Measurements from ENCODE around the gene CEACAM4. TPM values are rescaled to one million over a fixed set of nuclear protein-coding genes. Genes with fewer than 3 reads are reported as not detected.

CEACAM4 gene
- total RNA-seq, 1 experiment from 2014 or later = not detected

DNA sequence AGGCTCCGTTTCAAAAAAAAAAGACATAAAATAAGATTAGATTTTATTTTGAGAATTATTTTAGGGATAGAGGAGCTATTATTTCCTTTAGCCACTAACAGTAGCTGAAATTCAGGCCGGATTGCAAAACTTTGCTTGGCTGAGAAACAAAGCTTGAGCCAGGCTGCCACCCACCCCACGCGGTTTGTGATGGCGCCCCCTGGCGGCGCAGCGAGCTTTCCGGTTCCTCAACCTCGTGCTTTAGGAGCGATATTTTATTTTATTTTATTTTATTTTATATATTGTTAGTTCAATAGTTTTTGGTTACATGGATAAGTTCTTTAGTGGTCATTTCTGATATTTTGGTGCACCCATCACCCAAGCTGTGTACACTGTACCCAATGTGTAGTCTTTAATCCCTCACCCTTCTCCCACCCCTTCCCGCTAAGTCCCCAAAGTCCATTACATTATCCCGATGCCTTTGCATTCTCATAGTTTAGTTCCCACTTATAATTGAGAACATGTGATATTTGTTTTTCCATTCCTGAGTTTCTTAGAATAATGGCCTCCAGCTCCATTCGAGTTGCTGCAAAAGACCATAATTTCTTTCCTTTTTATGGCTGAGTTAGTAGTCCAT lies 19.8 kb upstream of the CEACAM4 start:
- Histone ChIP-seq H3K9me3 (ENCODE audit: control insufficient read depth, insufficient read depth, low read depth, low read length) (no peaks in the 10 kb centered on the region), H3K4me3 (ENCODE audit: low read depth in 2 of 2, low read length in 2 of 2) (no peak overlapping the region), H3K27me3 (ENCODE audit: control insufficient read depth, insufficient read depth, low read length) (peaks cover 5% of the 10 kb centered on the region), H3K36me3 (ENCODE audit: control insufficient read depth, insufficient read depth, low read length) (no peaks in the 10 kb centered on the region), H3K27ac (ENCODE audit: low read length) (no peak overlapping the region), H3K4me1 (ENCODE audit: control insufficient read depth, insufficient read depth, low read length) (no peaks in the 10 kb centered on the region)
- DNase-seq (ENCODE audit: low read depth, low spot score) = no peak
- CTCF ChIA-PET = no interaction called here
- no peak for ATAC-seq
- BruUV-seq (replicated peaks) = no TSS peak
- intact Hi-C loops (cut with micrococcal nuclease; ENCODE audit: unreplicated experiment) = no loop called here
- TF ChIP-seq, protein P1, sequence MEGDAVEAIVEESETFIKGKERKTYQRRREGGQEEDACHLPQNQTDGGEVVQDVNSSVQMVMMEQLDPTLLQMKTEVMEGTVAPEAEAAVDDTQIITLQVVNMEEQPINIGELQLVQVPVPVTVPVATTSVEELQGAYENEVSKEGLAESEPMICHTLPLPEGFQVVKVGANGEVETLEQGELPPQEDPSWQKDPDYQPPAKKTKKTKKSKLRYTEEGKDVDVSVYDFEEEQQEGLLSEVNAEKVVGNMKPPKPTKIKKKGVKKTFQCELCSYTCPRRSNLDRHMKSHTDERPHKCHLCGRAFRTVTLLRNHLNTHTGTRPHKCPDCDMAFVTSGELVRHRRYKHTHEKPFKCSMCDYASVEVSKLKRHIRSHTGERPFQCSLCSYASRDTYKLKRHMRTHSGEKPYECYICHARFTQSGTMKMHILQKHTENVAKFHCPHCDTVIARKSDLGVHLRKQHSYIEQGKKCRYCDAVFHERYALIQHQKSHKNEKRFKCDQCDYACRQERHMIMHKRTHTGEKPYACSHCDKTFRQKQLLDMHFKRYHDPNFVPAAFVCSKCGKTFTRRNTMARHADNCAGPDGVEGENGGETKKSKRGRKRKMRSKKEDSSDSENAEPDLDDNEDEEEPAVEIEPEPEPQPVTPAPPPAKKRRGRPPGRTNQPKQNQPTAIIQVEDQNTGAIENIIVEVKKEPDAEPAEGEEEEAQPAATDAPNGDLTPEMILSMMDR (IDR thresholded peaks at IDR 0.05) = peak; percentile 58
- no peak for TF ChIP-seq SIN3A (IDR thresholded peaks at IDR 0.05; ENCODE audit: borderline replicate concordance, insufficient read depth, low read depth, low read length)
- in situ Hi-C loops (cut with HindIII; ENCODE audit: low pct_unique_long_range_greater_than_20kb, low sequenced_read_pairs) = no loop called here
- POLR2A ChIA-PET = interaction anchor here (0.6 kb wide), 1 partner anchor 13 kb away, joined by 4 read pairs; no protein-coding TSS in a partner anchor

DNA sequence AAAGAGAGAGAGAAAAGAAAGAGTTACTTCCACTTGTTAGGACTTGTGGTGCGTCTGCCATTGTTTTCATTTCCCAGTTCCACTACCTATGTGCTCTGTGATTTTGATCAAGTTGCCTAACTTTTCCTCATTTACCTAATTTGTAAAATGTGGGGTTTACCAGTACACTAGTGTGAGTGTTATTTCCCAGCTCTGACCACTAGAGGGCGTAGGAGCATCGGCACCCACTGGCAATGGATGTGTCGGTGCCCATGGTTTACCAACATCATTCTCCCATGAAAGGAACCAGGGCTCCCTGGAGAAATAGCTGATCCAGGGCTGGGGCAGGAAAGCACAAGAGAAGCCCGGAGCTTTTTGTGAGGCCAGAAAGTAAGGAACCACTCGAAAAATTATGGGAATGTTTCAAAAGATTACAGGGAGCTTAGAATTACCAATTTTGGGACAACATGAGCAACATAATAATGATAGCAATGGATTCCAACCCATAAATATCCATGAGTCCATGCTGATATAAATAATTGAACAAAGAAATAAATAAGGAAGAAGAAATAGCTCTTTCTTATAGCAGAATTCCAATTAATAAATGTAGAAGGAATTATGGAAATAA lies 15.1 kb upstream of the CEACAM4 start:
- peak; percentile 33 for DNase-seq (ENCODE audit: low read depth, low spot score)
- POLR2A ChIA-PET = interaction anchor here (0.6 kb wide), 1 partner anchor 707 kb away, joined by 9 read pairs; no protein-coding TSS in a partner anchor
- ATAC-seq = peak; percentile 94
- Histone ChIP-seq H3K4me1 (ENCODE audit: control insufficient read depth, insufficient read depth, low read length) (no peaks in the 10 kb centered on the region), H3K27me3 (ENCODE audit: control insufficient read depth, insufficient read depth, low read length) (no peaks in the 10 kb centered on the region), H3K9me3 (ENCODE audit: control insufficient read depth, insufficient read depth, low read depth, low read length) (no peaks in the 10 kb centered on the region), H3K36me3 (ENCODE audit: control insufficient read depth, insufficient read depth, low read length) (no peaks in the 10 kb centered on the region), H3K4me3 (ENCODE audit: low read depth in 2 of 2, low read length in 2 of 2) (no peak overlapping the region), H3K27ac (ENCODE audit: low read length) (no peak overlapping the region)
- BruUV-seq (replicated peaks) = no TSS peak
- in situ Hi-C loops (cut with HindIII; ENCODE audit: low pct_unique_long_range_greater_than_20kb, low sequenced_read_pairs) (no loop called here), intact Hi-C loops (cut with micrococcal nuclease; ENCODE audit: unreplicated experiment) (loop anchor here (5.0 kb wide), 2 partner anchors 50 to 105 kb away; no protein-coding TSS in a partner anchor)
- CTCF ChIA-PET = interaction anchor here (0.5 to 1.6 kb wide), 9 partner anchors 9 to 140 kb away, joined by 3 to 9 read pairs (median 3); no protein-coding TSS in a partner anchor
- TF ChIP-seq TCF7L2 (IDR thresholded peaks at IDR 0.05; ENCODE audit: low read depth, low read length) (no peak), SIN3A (IDR thresholded peaks at IDR 0.05; ENCODE audit: borderline replicate concordance, insufficient read depth, low read depth, low read length) (no peak)
- TF ChIP-seq, protein P1 (IDR thresholded peaks at IDR 0.05) = peak; percentile 89

GRCh38 chr19:41638641-41639081 lies 11.8 kb upstream of the CEACAM4 start:
- no peaks in the 10 kb centered on the region for H3K9me3 ChIP-seq (ENCODE audit: control insufficient read depth, insufficient read depth, low read depth, low read length)
- TF ChIP-seq REST (IDR thresholded peaks at IDR 0.05; ENCODE audit: insufficient read depth in 1 of 2, low read depth in 2 of 2, low read length in 1 of 2) (no peak), SIN3A (IDR thresholded peaks at IDR 0.05; ENCODE audit: borderline replicate concordance, insufficient read depth, low read depth, low read length) (no peak), POLR2AphosphoS5 (IDR thresholded peaks at IDR 0.05; ENCODE audit: low read depth, low read length) (no peak), TCF7L2 (IDR thresholded peaks at IDR 0.05; ENCODE audit: low read depth, low read length) (no peak)
- TF ChIP-seq, protein P1 (IDR thresholded peaks at IDR 0.05) = no peak
- no peak overlapping the region for H3K27ac ChIP-seq (ENCODE audit: low read length)
- H3K4me1 ChIP-seq (ENCODE audit: control insufficient read depth, insufficient read depth, low read length) = no peaks in the 10 kb centered on the region
- no TSS peak for BruUV-seq (replicated peaks)
- H3K27me3 ChIP-seq (ENCODE audit: control insufficient read depth, insufficient read depth, low read length) = no peaks in the 10 kb centered on the region
- intact Hi-C loops (cut with micrococcal nuclease; ENCODE audit: unreplicated experiment) (no loop called here), in situ Hi-C loops (cut with HindIII; ENCODE audit: low pct_unique_long_range_greater_than_20kb, low sequenced_read_pairs) (no loop called here)
- ATAC-seq (no peak), DNase-seq (ENCODE audit: low read depth, low spot score) (no peak)
- H3K36me3 ChIP-seq (ENCODE audit: control insufficient read depth, insufficient read depth, low read length) = no peaks in the 10 kb centered on the region
- H3K4me3 ChIP-seq (ENCODE audit: low read depth in 2 of 2, low read length in 2 of 2) = no peak overlapping the region
- CTCF ChIA-PET = no interaction called here
- POLR2A ChIA-PET = no interaction called here

All from Panc1 (cell line).